ENCODE results near the gene ZSWIM1.

GRCh38 chr20:45866454-45866853 is 14.6 kb upstream of the ZSWIM1 start:
- no peak for TF ChIP-seq BHLHE40 (IDR thresholded peaks at IDR 0.05; ENCODE audit: borderline replicate concordance)
- no peak for TF ChIP-seq TARDBP (IDR thresholded peaks at IDR 0.05)
- TF ChIP-seq L3MBTL2 (conservative IDR thresholded peaks at IDR 0.05) = no peak
- no peak for TF ChIP-seq SUZ12 (IDR thresholded peaks at IDR 0.05)
- no peak for TF ChIP-seq FOXK2 (IDR thresholded peaks at IDR 0.05)
- TF ChIP-seq ARNT (IDR thresholded peaks at IDR 0.05) = no peak
- no peak for TF ChIP-seq SP1 (IDR thresholded peaks at IDR 0.05)
- no peak for TF ChIP-seq FOXA1 (IDR thresholded peaks at IDR 0.05)
- no peak for TF ChIP-seq PKNOX1 (IDR thresholded peaks at IDR 0.05)
- no peak for TF ChIP-seq FOXM1 (IDR thresholded peaks at IDR 0.05; ENCODE audit: borderline replicate concordance)
- no peak for TF ChIP-seq ELF4 (IDR thresholded peaks at IDR 0.05)
- no peak for TF ChIP-seq NFRKB (IDR thresholded peaks at IDR 0.05)
- TF ChIP-seq ZNF384 (IDR thresholded peaks at IDR 0.05) = no peak
- no peak for TF ChIP-seq LEF1 (IDR thresholded peaks at IDR 0.05; ENCODE audit: borderline replicate concordance)
